ENCODE measurements around the gene ZFP90.

Gene ZFP90

GRCh38 chr16:68612996-68613395 lies 73.9 kb downstream of the ZFP90 start:
- no peak overlapping the region for H3K4me3 ChIP-seq (ENCODE audit: low read depth, low read length)
- no peak for TF ChIP-seq CTCF (IDR thresholded peaks at IDR 0.05; ENCODE audit: low read depth, low read length)

GRCh38 chr16:68617734-68618133 lies 78.6 kb downstream of the ZFP90 start:
- TF ChIP-seq CTCF (IDR thresholded peaks at IDR 0.05; ENCODE audit: low read depth, low read length): no peak
- H3K4me3 ChIP-seq (ENCODE audit: low read depth, low read length): no peak overlapping the region

Measured in WI38 (cell line).